GM18909 (cell line): ENCODE measurements around the gene GRSF1.

ENCODE experiments used
- ATAC-seq: cut with Tn5 transposase; IDR thresholded peaks from one replicate; pipeline ENCODE4 v1.9.1; 2021; ENCODE audit warnings: mild to moderate bottlenecking; ENCODE audit not compliant: unreplicated experiment, poor library complexity

The GRSF1 gene

GRCh38 chr4:70768301-70768948 is 71.3 kb downstream of the GRSF1 start:
- no peak for ATAC-seq
